OCI-LY1 (cell line): ENCODE results near the gene IMPA2.

Experiments used
- H2AFZ ChIP-seq: fragments of 200-600 bp; sonication (generic), shearing (Covaris generic); 2 replicates; pipeline ENCODE4 v1.6.0; 2014; ENCODE audit warnings: antibody characterized with exemption, mild to moderate bottlenecking, low read length
- H3F3A ChIP-seq: fragments of 200-600 bp; sonication (generic), shearing (Covaris generic); 2 replicates; pipeline ENCODE4 v1.6.0; 2014; ENCODE audit warnings: mild to moderate bottlenecking, antibody characterized with exemption, low read length, moderate library complexity; ENCODE audit not compliant: insufficient read depth
- H3K27ac ChIP-seq: fragments of 200-600 bp; sonication (generic); 2 replicates; pipeline ENCODE4 v1.5.1; 2014; ENCODE audit warnings: low read length, mixed run types, mild to moderate bottlenecking, low read depth; ENCODE audit not compliant: poor library complexity, severe bottlenecking
- H3K27me3 ChIP-seq: fragments of 200-600 bp; sonication (generic); 2 replicates; pipeline ENCODE4 v1.6.0; 2014; ENCODE audit warnings: antibody characterized with exemption, mild to moderate bottlenecking, low read length, moderate library complexity; ENCODE audit not compliant: insufficient read depth
- H3K36me3 ChIP-seq: fragments of 200-600 bp; sonication (generic); 2 replicates; pipeline ENCODE4 v1.6.1; 2014; ENCODE audit warnings: mild to moderate bottlenecking, antibody characterized with exemption, low read length, moderate library complexity, mixed read lengths; ENCODE audit not compliant: insufficient read depth
- H3K4me1 ChIP-seq: fragments of 200-600 bp; sonication (generic); 2 replicates; pipeline ENCODE4 v1.5.1; 2014; ENCODE audit warnings: mild to moderate bottlenecking, low read length, moderate library complexity; ENCODE audit not compliant: insufficient read depth, severe bottlenecking
- H3K4me2 ChIP-seq: fragments of 200-600 bp; sonication (generic), shearing (Covaris generic); 2 replicates; pipeline ENCODE4 v1.6.1; 2014; ENCODE audit warnings: low read length
- H3K4me3 ChIP-seq: fragments of 200-600 bp; sonication (generic); 2 replicates; pipeline ENCODE4 v1.5.1; 2014; ENCODE audit warnings: low read length, low read depth, mild to moderate bottlenecking, mixed read lengths; ENCODE audit not compliant: poor library complexity, severe bottlenecking
- H3K79me2 ChIP-seq: fragments of 200-600 bp; shearing (Covaris generic); 2 replicates; pipeline ENCODE4 v1.6.1; 2016; ENCODE audit warnings: mixed run types, low read length, mixed read lengths; ENCODE audit not compliant: insufficient read depth
- H3K9ac ChIP-seq: fragments of 200-600 bp; sonication (generic), shearing (Covaris generic); 2 replicates; pipeline ENCODE4 v1.6.1; 2014; ENCODE audit warnings: mild to moderate bottlenecking, low read length, mixed read lengths
- H3K9me2 ChIP-seq: fragments of 200-600 bp; sonication (generic), shearing (Covaris generic); 2 replicates; pipeline ENCODE4 v1.6.1; 2014; ENCODE audit warnings: low read depth, mild to moderate bottlenecking, low read length, mixed read lengths
- H3K9me3 ChIP-seq: fragments of 200-600 bp; shearing (Covaris generic); 2 replicates; pipeline ENCODE4 v1.6.1; 2014; ENCODE audit warnings: low read length, mixed read lengths
- H4K20me1 ChIP-seq: fragments of 200-600 bp; sonication (generic), shearing (Covaris generic); 2 replicates; pipeline ENCODE4 v1.6.0; 2016; ENCODE audit warnings: mild to moderate bottlenecking, low read length; ENCODE audit not compliant: insufficient read depth
- EZH2 ChIP-seq: fragments of 200-600 bp; sonication (generic), shearing (Covaris generic); IDR thresholded peaks from 2 replicates; pipeline ENCODE4 v1.8.0; 2017; ENCODE audit warnings: borderline replicate concordance, mixed run types, mild to moderate bottlenecking, antibody characterized with exemption, low read length, moderate library complexity, mixed read lengths
- TF ChIP-seq, protein P1 (sequence below): fragments of 200-600 bp; sonication (generic), shearing (Covaris generic); IDR thresholded peaks from 2 replicates; pipeline ENCODE4 v1.5.1; 2017; ENCODE audit warnings: mild to moderate bottlenecking, antibody characterized with exemption, low read length, moderate library complexity, mixed read lengths

IMPA2 gene

GRCh38 chr18:11960743-11961380 is 20.4 kb upstream of the IMPA2 start:
- no peak overlapping the region for H3K27ac ChIP-seq
- no peaks in the 10 kb centered on the region for H3K9me2 ChIP-seq
- no peak for TF ChIP-seq EZH2
- TF ChIP-seq, protein P1, sequence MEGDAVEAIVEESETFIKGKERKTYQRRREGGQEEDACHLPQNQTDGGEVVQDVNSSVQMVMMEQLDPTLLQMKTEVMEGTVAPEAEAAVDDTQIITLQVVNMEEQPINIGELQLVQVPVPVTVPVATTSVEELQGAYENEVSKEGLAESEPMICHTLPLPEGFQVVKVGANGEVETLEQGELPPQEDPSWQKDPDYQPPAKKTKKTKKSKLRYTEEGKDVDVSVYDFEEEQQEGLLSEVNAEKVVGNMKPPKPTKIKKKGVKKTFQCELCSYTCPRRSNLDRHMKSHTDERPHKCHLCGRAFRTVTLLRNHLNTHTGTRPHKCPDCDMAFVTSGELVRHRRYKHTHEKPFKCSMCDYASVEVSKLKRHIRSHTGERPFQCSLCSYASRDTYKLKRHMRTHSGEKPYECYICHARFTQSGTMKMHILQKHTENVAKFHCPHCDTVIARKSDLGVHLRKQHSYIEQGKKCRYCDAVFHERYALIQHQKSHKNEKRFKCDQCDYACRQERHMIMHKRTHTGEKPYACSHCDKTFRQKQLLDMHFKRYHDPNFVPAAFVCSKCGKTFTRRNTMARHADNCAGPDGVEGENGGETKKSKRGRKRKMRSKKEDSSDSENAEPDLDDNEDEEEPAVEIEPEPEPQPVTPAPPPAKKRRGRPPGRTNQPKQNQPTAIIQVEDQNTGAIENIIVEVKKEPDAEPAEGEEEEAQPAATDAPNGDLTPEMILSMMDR = no peak
- peaks cover 9% of the 10 kb centered on the region; the same call in 1 of the 2 replicates for H3K9me3 ChIP-seq
- H3K79me2 ChIP-seq = no peaks in the 10 kb centered on the region
- no peaks in the 10 kb centered on the region for H3K36me3 ChIP-seq
- no peaks in the 10 kb centered on the region for H3K4me1 ChIP-seq
- no peak overlapping the region for H3K4me2 ChIP-seq
- H3K4me3 ChIP-seq = no peak overlapping the region
- no peak overlapping the region for H2AFZ ChIP-seq
- H4K20me1 ChIP-seq = no peaks in the 10 kb centered on the region
- H3F3A ChIP-seq = no peaks in the 10 kb centered on the region
- H3K27me3 ChIP-seq = peaks cover 5% of the 10 kb centered on the region; the same call in 1 of the 2 replicates
- no peak overlapping the region for H3K9ac ChIP-seq

DNA sequence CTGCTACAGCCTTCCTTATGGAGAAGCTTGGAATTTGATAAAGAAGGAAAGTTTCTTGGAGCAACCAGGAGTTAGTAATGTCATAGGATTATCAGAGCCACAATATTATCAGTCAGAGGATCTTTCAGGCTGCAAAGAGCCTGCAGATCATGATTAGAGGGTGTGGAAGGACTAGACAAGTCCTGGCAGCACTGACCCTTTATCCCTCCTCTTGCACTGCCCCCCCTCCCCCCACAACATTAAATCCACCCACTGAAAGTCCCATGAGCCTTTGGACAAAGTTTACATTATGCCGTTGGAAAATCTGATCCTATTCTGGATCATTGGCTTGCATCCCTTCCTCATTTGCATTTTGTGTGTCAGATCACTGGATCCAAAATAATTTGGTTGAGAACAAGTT is 18.7 kb upstream of the IMPA2 start:
- Histone ChIP-seq H3K79me2 (no peaks in the 10 kb centered on the region), H3K4me1 (no peaks in the 10 kb centered on the region), H3K27me3 (peaks cover 2% of the 10 kb centered on the region; the same call in 1 of the 2 replicates), H4K20me1 (no peaks in the 10 kb centered on the region), H3K4me2 (no peak overlapping the region), H3K9me2 (no peaks in the 10 kb centered on the region), H3K9me3 (peaks cover 2% of the 10 kb centered on the region; the same call in 1 of the 2 replicates), H2AFZ (no peak overlapping the region), H3K9ac (no peak overlapping the region), H3K4me3 (no peak overlapping the region), H3K27ac (no peak overlapping the region), H3F3A (no peaks in the 10 kb centered on the region), H3K36me3 (no peaks in the 10 kb centered on the region)
- TF ChIP-seq, protein P1 = no peak
- no peak for TF ChIP-seq EZH2

- no peaks in the 10 kb centered on the region for H3K9me3 ChIP-seq
- no peaks in the 10 kb centered on the region for H3K9me2 ChIP-seq
- H3K9ac ChIP-seq = no peak overlapping the region
- H3K27me3 ChIP-seq = 0 out of 2 replicates have a peak, but pooled peaks cover 3% of the 10 kb centered on the region
- no peak overlapping the region for H3K4me2 ChIP-seq
- no peaks in the 10 kb centered on the region for H3K4me1 ChIP-seq
- H4K20me1 ChIP-seq = no peaks in the 10 kb centered on the region
- no peak overlapping the region for H2AFZ ChIP-seq
- H3K27ac ChIP-seq = no peak overlapping the region
- H3K4me3 ChIP-seq = no peak overlapping the region
- TF ChIP-seq EZH2 = no peak
- TF ChIP-seq, protein P1 = no peak
- no peaks in the 10 kb centered on the region for H3F3A ChIP-seq
- no peaks in the 10 kb centered on the region for H3K79me2 ChIP-seq
- H3K36me3 ChIP-seq = no peaks in the 10 kb centered on the region
Observed at GRCh38 chr18:11963991-11964484, 17.3 kb upstream of the IMPA2 start.
